ENCODE measurements around the gene ERO1A. TPM values are rescaled to one million over a fixed set of nuclear protein-coding genes. Genes with fewer than 3 reads are reported as not detected.

Gene ERO1A
- total RNA-seq, 1 experiment from 2014 or later, result 44.6 TPM

GRCh38 chr14:52693532-52693931 is 1.8 kb downstream of the ERO1A start:
- ATAC-seq, result no peak
- POLR2A ChIA-PET, result no interaction called here

DNA sequence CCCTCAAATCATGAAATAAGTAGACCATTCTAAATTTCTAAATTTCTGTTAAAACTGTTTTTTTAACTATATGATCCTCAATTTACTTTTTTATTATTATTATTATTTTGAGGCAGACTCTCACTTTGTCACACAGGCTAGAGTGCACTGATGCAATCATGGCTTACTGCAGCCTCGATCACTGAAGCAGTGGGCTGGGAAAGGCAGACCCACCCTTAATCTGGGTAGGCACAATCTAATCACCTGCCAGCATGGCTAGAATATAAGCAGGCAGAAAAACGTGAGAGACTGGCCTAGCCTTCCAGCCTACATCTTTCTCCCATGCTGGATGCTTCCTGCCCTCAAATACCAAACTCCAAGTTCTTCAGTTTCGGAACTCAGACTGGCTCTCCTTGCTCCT is 2.3 kb downstream of the ERO1A start:
- H3K27ac Mint-ChIP-seq, result no peak overlapping the region
- TF ChIP-seq, protein P1, sequence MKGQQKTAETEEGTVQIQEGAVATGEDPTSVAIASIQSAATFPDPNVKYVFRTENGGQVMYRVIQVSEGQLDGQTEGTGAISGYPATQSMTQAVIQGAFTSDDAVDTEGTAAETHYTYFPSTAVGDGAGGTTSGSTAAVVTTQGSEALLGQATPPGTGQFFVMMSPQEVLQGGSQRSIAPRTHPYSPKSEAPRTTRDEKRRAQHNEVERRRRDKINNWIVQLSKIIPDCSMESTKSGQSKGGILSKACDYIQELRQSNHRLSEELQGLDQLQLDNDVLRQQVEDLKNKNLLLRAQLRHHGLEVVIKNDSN (CRISPR knock-in tag; IDR thresholded peaks at IDR 0.05), result no peak
- TF ChIP-seq CREM (CRISPR knock-in tag; IDR thresholded peaks at IDR 0.05), result no peak
- TF ChIP-seq ESRRA (CRISPR knock-in tag; IDR thresholded peaks at IDR 0.05; ENCODE audit: borderline replicate concordance), result no peak
- TF ChIP-seq, protein P2, sequence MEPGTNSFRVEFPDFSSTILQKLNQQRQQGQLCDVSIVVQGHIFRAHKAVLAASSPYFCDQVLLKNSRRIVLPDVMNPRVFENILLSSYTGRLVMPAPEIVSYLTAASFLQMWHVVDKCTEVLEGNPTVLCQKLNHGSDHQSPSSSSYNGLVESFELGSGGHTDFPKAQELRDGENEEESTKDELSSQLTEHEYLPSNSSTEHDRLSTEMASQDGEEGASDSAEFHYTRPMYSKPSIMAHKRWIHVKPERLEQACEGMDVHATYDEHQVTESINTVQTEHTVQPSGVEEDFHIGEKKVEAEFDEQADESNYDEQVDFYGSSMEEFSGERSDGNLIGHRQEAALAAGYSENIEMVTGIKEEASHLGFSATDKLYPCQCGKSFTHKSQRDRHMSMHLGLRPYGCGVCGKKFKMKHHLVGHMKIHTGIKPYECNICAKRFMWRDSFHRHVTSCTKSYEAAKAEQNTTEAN (CRISPR knock-in tag; IDR thresholded peaks at IDR 0.05), result no peak
- TF ChIP-seq, protein P3, sequence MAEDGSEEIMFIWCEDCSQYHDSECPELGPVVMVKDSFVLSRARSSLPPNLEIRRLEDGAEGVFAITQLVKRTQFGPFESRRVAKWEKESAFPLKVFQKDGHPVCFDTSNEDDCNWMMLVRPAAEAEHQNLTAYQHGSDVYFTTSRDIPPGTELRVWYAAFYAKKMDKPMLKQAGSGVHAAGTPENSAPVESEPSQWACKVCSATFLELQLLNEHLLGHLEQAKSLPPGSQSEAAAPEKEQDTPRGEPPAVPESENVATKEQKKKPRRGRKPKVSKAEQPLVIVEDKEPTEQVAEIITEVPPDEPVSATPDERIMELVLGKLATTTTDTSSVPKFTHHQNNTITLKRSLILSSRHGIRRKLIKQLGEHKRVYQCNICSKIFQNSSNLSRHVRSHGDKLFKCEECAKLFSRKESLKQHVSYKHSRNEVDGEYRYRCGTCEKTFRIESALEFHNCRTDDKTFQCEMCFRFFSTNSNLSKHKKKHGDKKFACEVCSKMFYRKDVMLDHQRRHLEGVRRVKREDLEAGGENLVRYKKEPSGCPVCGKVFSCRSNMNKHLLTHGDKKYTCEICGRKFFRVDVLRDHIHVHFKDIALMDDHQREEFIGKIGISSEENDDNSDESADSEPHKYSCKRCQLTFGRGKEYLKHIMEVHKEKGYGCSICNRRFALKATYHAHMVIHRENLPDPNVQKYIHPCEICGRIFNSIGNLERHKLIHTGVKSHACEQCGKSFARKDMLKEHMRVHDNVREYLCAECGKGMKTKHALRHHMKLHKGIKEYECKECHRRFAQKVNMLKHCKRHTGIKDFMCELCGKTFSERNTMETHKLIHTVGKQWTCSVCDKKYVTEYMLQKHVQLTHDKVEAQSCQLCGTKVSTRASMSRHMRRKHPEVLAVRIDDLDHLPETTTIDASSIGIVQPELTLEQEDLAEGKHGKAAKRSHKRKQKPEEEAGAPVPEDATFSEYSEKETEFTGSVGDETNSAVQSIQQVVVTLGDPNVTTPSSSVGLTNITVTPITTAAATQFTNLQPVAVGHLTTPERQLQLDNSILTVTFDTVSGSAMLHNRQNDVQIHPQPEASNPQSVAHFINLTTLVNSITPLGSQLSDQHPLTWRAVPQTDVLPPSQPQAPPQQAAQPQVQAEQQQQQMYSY (CRISPR knock-in tag; IDR thresholded peaks at IDR 0.05), result no peak
- TF ChIP-seq TP53 (CRISPR knock-in tag; IDR thresholded peaks at IDR 0.05), result no peak
- TF ChIP-seq, protein P4, sequence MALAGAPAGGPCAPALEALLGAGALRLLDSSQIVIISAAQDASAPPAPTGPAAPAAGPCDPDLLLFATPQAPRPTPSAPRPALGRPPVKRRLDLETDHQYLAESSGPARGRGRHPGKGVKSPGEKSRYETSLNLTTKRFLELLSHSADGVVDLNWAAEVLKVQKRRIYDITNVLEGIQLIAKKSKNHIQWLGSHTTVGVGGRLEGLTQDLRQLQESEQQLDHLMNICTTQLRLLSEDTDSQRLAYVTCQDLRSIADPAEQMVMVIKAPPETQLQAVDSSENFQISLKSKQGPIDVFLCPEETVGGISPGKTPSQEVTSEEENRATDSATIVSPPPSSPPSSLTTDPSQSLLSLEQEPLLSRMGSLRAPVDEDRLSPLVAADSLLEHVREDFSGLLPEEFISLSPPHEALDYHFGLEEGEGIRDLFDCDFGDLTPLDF (CRISPR knock-in tag; IDR thresholded peaks at IDR 0.05), result no peak
- no peak for TF ChIP-seq ZNF512 (CRISPR knock-in tag; IDR thresholded peaks at IDR 0.05; ENCODE audit: borderline replicate concordance)

More at GRCh38 chr14:52693532-52693931, 1.8 kb downstream of the ERO1A start:
- Mint-ChIP-seq H3K27ac (no peak overlapping the region), H3K27me3 (ENCODE audit: low read depth) (no peaks in the 10 kb centered on the region; the same call in none of the 2 replicates), H3K4me3 (peak overlapping the region; percentile 51), H3K36me3 (no peaks in the 10 kb centered on the region), H3K4me1 (peaks cover 28% of the 10 kb centered on the region), H3K9me3 (no peaks in the 10 kb centered on the region)
- no peak for TF ChIP-seq FOXJ3 (CRISPR knock-in tag; IDR thresholded peaks at IDR 0.05; ENCODE audit: borderline replicate concordance)
- no peak for TF ChIP-seq GTF2I (CRISPR knock-in tag; conservative IDR thresholded peaks at IDR 0.05)
- TF ChIP-seq GRHL2 (CRISPR knock-in tag; IDR thresholded peaks at IDR 0.05; ENCODE audit: insufficient replicate concordance, severe bottlenecking), result no peak
- no peak for TF ChIP-seq ZNF671 (CRISPR knock-in tag; IDR thresholded peaks at IDR 0.05)
- no peak for TF ChIP-seq ELF4 (CRISPR knock-in tag; IDR thresholded peaks at IDR 0.05; ENCODE audit: low read depth)
- no peak for TF ChIP-seq MYBL2 (CRISPR knock-in tag; IDR thresholded peaks at IDR 0.05)
- no peak for TF ChIP-seq ZNF263 (CRISPR knock-in tag; IDR thresholded peaks at IDR 0.05; ENCODE audit: low read depth)
- no peak for TF ChIP-seq TEAD1 (CRISPR knock-in tag; IDR thresholded peaks at IDR 0.05)
- no peak for TF ChIP-seq ZBTB21 (CRISPR knock-in tag; IDR thresholded peaks at IDR 0.05; ENCODE audit: borderline replicate concordance)
- TF ChIP-seq RELA (CRISPR knock-in tag; IDR thresholded peaks at IDR 0.05; ENCODE audit: borderline replicate concordance), result no peak
- no peak for TF ChIP-seq ZNF396 (CRISPR knock-in tag; IDR thresholded peaks at IDR 0.05; ENCODE audit: borderline replicate concordance)
- no peak for TF ChIP-seq SMAD3 (CRISPR knock-in tag; IDR thresholded peaks at IDR 0.05; ENCODE audit: borderline replicate concordance)
- TF ChIP-seq CTCF (IDR thresholded peaks at IDR 0.05), result no peak
- TF ChIP-seq ATF6 (CRISPR knock-in tag; IDR thresholded peaks at IDR 0.05), result no peak
- no peak for TF ChIP-seq NFATC4 (CRISPR knock-in tag; IDR thresholded peaks at IDR 0.05)
- TF ChIP-seq, protein P5, sequence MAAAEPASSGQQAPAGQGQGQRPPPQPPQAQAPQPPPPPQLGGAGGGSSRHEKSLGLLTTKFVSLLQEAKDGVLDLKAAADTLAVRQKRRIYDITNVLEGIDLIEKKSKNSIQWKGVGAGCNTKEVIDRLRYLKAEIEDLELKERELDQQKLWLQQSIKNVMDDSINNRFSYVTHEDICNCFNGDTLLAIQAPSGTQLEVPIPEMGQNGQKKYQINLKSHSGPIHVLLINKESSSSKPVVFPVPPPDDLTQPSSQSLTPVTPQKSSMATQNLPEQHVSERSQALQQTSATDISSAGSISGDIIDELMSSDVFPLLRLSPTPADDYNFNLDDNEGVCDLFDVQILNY (CRISPR knock-in tag; IDR thresholded peaks at IDR 0.05), result no peak
- CTCF ChIA-PET, result no interaction called here
- DNase-seq (ENCODE audit: low spot score), result no peak

More for the DNA sequence above, 2.3 kb downstream of the ERO1A start:
- Mint-ChIP-seq H3K9me3 (no peaks in the 10 kb centered on the region), H3K27me3 (ENCODE audit: low read depth) (no peaks in the 10 kb centered on the region; the same call in none of the 2 replicates), H3K4me3 (no peak overlapping the region), H3K36me3 (no peaks in the 10 kb centered on the region), H3K4me1 (peaks cover 28% of the 10 kb centered on the region)
- CTCF ChIA-PET, result no interaction called here
- ATAC-seq, result no peak
- POLR2A ChIA-PET, result no interaction called here
- DNase-seq (ENCODE audit: low spot score), result no peak
